SIG-M5 (cell line): Measurements from ENCODE around the gene PPHLN1.
"Not testable (repeated sequence)": the region's sequence is repeated elsewhere in the genome, so short reads cannot be mapped to it uniquely, and the experiment has no call there.

Source experiments
- DNase-seq: peaks from one replicate; lab custom pipeline; 2025; lab: John Stamatoyannopoulos, UW

PPHLN1 gene

DNA sequence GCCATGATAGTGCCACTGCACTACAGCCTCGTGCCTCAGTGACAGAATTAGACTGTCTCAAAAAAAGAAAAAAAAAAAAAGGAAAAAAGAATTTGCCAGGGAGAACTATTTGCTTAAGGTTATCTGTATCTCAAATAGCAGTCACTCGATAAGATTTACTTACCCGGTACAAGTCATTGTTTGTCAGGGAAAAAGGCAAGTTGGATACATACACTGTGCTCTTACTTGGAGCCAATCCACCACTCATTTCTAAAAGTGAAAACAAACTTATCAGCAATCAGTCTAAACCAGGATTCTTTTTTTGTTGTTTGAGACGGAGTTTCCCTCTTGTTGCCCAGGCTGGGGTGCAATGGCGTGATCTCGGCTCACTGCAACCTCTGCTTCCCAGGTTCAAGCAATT lies 2.1 kb upstream of the PPHLN1 start:
- DNase-seq, result no peak

DNA sequence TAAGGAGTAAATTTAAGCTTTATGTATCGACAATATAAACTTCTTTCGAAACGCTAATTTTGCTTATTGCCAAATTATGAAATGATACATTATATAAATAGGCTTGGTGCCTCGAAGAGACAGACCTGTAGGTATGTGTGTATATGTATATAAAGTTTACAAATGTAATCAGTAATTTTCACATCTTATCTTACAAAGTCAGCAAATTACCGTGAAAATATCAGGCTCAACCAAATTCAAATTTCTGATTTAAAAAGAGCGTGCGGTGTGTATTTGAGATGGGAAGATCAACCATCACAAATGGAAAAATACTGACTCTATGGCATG lies 678 bp upstream of the PPHLN1 start:
- no peak for DNase-seq

DNA sequence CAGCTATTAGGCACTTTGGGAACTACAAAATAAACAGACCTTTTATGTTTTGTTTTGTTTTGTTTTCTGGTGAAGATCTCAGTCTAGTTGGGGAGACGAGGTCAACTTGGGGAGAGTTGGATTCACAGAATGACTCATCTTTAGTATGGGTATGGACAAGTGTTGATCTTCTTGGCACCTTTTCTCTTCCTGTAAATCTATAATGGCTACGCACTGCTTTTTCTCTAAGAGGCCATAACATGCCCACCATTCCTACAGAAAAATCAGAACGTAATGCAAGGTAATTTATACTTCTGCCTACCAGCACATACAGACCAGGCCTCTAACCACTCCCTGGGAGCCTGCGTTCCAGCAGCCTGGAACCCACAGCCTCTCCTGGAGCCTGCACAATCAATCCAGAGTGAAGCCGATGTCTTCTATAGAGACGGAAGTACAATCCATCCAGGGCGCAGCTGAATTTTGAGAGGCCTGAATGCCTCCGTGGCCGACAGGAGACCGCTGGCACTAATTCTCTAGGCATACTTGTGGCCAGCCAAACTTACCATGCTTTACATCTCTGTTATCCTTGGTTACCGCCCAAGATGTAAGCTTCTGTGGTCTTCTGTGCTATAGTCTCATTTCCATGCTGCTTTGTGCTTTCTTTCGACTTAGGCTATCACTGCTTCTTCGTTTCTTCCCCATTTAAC lies 717 bp downstream of the PPHLN1 start:
- no peak for DNase-seq

DNA sequence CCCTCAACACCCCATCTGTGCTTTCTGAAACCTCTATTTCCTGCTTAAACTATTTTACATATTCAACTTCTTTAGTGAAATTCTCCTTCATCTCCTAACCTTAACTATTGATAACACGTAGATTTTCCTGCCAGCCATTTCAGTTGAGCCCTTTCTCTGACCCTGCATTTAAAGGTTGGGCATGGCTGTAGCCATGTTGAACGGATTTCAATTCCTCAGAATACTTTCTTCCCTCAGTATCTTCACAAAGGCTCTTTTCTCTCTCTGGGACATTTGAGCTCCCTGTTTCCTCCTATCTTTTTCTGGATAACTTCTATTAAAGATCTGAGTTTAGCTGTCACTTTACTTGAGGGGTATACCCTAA lies 1.2 kb downstream of the PPHLN1 start:
- no peak for DNase-seq

DNA sequence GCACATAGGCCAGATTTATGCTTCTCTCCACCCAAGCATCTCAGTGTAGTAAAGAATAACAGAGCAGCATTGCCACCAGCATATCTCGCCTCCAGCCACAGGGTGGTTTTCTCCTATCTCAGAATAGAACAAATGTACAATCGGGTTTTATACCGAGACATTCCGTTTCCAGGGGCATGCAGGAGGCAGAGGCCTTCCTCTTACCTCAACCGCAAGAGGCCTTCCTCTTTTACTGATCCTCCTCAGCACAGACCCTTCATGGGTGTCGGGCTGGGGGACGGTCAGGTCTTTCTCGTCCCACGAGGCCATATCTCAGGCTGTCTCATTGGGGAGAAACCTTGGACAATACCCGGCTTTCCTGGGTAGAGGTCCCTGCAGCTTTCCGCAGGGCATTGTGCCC lies 4.1 kb downstream of the PPHLN1 start:
- not testable (repeated sequence) for DNase-seq

DNA sequence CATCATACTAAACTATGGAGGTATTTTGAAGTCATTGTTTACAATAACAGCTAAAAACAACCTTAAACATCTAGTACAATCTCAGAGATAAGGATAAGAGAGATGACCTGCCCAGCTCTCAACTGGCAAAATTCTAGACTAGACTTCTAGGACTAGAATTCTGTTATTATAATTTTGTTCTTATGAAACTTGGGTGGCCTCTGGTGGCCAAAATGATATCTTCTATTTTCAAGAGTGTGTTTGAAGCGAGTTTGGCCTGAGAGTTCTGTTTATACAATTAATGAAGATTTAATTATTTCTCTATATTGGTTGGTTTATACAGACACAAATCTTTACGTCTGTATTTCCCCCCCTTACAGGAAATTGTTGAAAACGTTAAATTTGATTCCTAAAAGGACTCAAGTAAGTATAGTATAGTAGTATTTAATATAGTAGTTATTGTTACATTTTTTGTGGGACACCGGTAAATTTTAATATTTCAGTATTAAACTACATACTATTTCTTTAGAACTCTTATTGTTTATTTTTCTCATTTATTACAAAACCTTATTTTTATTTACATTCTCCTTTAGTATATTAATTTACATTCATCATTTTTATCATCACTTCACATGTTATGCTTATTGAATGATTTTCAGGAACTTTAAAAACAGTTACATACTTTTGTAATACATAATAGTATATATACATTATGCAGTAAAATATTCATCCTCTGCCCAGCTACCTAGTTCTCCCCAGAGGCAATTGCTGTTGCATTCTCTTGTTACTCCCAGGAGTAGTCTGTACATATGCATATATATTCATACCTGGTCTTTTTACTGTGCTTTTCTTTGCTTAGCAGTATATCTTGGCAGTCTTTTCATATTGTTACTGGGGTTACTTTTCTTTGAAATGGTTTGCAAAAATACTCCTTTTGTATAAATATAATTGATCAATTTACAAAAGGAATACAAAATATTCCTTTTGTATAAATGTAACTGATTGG lies 6.6 kb downstream of the PPHLN1 start:
- DNase-seq, result no peak

DNA sequence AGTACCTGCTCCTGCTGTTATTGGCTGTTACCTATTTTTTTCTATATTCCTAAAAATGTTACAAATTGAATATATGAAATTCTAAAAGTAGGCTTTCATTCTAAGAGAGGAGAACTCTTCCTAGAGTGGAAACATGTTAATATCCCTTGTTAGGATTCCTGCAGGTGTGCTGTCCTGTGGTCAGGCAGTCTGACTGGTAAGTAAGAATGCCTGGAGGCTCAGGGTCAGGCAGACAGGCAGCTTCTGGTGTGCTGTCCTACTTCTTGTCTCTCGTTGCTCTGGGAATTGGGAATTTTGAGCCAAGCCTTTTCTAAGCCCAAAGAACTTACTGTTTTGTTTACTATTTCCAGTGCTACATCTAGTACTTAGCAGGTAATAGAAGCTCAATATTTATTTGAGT lies 10.3 kb downstream of the PPHLN1 start:
- DNase-seq, result no peak

DNA sequence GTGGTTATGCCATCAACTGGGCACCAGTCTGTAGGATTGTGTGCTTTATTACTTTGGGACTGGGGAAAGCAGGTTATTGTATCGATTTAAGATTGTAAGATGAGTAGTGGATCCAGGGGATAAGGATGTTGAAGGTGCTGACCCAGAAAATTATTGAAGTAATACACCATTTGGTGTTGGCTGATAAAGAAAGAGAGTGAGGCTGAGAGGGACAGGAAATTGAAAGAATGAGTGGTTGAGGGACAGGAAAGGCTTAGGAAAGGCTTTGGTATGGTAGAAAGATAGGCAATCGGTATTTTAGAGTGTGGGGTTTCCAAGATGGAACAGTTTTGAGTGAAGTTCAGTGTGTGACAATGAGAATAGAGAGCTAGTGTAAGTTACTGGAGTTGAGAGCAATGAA lies 12.3 kb downstream of the PPHLN1 start:
- DNase-seq, result no peak

DNA sequence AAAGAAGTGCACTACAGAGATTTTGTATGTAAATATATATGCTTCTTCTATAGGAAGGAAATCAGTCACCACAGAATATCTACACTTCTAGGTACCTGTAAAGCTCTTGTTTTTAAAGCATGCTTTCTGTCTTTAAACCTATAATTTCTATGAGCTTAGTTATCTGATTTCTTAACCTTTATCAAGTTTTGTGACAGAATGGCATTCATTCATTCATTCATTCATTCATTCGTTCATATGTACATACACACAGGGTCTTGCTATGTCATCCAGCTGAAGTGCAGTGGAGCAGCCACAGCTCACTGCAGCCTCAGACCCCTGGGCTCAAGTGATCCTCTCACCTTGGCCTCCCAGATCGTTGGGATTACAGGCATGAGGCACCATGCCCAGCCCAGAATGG lies 16.1 kb downstream of the PPHLN1 start:
- no peak for DNase-seq

DNA sequence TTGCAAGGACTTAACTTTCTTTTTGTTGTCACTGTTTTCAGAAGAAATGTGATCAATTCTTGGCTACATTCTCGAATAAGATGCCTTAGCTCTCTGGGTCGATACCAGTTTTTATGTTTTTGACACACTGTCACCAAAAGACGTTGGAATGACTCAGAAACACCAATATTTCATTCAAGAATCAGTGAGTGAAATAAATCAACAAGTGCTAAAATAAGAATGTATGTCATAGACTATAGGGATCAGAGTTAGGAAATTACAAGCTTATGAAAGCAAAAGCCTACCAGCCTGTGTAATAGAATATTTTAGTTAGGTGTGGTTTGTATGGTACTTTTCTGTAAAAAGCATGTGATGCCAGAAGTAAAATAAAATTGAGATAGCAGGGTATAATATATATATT lies 17.8 kb downstream of the PPHLN1 start:
- DNase-seq, result no peak

DNA sequence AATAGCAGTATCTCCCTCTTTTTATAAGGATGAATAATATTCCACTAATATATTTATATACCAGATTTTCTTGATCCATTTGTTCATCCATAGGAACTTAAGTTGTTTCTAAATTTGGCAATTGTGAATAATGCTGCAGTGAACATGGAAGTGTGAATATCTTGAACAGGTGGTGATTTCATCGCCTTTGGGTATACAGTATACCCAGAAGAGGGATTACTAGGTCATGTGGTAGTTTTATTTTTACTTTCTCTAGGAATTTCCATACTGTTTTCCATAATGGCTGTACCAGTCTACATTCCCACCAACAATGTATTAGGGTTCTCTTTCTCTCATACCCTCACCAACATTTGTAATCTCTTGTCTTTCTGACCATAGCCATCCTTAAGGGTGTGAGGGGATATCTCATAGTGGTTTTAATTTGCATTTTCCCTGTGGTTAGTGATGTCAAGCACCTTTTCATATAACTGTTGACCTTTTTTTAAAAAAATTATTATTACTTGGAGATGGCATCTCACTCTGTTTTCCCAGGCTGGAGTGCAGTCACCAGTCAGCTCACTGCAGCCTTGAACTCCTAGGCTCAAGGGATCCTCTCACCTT lies 20.5 kb downstream of the PPHLN1 start:
- DNase-seq, result no peak

DNA sequence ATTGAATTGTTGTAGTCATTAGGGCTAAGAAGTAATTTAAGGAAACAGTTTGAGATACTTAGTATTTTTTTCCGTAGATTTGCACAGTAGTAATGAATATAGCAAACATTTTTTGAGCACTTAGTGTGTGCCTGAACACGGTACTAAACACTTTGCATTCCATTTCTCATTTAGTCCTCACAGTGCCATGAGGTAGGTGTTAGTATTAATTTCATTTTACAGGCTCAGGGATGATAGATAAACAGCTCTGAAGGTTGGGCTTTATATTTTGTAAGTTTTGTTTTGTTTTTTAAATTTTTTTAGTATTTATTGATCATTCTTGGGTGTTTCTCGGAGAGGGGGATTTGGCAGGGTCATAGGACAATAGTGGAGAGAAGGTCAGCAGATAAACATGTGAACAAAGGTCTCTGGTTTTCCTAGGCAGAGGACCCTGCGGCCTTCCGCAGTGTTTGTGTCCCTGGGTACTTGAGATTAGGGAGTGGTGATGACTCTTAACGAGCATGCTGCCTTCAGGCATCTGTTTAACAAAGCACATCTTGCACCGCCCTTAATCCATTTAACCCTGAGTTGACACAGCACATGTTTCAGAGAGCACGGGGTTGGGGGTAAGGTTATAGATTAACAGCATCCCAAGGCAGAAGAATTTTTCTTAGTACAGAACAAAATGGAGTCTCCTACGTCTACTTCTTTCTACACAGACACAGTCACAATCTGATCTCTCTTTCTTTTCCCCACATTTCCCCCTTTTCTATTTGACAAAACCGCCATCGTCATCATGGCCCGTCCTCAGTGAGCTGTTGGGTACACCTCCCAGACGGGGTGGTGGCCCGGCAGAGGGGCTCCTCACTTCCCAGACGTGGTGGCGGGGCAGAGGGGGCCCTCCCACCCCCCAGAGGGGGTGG lies 23.4 kb downstream of the PPHLN1 start:
- DNase-seq, result not testable (repeated sequence)

DNA sequence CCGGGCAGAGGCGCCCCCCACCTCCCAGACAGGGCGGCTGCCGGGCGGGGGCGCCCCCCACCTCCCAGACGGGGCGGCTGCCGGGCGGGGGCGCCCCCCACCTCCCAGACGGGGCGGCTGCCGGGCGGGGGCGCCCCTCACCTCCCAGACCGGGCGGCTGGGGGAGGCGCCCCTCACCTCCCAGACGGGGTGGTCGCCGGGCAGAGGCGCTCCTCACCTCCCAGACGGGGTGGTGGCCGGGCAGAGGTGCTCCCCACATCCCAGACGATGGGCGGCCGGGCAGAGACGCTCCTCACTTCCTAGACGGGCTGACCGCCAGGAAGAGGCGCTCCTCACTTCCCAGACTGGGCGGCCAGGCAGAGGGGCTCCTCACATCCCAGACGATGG lies 24.0 kb downstream of the PPHLN1 start:
- not testable (repeated sequence) for DNase-seq

DNA sequence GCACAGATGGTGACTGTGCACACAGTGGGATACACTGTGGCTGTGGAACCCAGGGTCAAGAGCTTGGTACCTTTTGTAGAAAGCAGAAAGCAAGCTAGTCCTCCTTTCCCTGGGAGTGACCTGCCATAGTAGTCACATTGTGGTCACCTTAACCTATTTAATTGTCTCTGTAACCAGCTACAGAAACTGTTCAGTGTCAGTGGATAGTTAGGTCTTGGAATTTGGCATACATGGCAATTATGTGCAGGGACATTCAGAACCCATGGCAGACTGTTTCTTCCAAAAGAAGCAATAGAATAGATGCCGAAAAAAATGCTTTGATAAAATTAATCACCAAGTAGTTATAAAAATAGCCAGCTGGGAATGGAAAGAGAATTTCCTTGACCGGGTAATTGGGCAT lies 30.4 kb downstream of the PPHLN1 start:
- DNase-seq, result no peak

DNA sequence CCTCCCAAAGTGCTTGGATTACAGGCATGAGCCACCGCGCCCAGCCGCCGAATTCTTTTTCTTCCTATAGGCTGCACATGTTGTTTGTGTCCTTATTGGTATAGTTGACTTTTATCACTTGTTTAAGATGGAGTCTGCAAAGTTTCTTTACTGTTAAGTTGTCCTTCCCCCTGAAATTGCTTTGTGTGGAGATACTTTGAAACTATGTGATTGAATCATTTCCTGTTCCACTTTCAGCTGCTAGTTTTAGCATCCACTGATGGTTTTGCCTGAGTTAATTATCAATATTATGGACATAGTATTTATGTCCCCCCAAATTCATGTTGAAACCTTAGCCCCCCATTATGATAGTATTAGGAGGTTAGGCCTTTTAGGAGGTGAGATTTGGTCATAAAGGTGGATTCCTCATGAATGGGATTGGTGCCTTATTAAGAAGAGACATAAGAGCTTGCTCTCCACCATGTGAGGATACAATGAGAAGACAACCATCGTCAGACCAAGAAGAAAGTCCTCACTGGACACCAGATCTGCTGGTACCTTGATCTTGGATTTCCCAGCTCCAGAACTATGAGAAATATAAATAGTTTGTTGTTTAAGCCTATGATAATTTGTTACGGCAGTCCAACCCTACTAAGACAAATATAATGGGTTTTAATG lies 34.9 kb downstream of the PPHLN1 start:
- DNase-seq, result no peak

DNA sequence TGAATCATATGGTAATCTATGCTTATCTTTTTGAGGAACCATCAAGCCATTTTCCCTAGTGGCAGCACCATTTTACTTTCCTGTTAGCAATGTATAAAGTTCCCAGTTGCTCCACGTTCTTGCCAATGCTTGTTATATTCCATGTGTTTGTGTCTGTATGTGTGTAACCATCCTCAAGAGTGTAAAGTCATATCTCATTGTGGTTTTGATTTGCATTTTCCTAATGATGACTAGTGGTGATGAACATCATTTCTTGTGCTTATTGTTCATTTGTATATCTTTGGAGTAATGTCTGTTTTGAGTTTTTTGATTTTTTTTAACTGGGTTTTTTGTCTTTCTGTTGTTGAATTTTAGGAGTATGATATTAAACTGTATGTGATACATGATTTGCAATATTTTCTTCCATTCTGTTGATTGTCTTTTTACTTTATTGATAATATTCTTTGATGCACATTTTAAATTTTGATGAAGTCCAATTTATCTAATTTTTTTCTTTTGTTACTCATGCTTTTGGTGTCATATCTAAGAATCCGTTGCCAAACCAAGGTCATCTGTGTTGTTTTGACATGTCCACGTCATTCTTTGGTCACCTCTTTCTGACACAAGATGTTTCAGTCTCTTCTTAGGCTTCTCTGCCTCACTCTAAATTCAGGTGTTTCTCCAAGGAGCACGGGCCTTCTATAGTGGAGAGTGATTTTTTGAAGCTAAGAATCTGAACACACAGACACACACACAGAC lies 36.1 kb downstream of the PPHLN1 start:
- DNase-seq, result no peak

DNA sequence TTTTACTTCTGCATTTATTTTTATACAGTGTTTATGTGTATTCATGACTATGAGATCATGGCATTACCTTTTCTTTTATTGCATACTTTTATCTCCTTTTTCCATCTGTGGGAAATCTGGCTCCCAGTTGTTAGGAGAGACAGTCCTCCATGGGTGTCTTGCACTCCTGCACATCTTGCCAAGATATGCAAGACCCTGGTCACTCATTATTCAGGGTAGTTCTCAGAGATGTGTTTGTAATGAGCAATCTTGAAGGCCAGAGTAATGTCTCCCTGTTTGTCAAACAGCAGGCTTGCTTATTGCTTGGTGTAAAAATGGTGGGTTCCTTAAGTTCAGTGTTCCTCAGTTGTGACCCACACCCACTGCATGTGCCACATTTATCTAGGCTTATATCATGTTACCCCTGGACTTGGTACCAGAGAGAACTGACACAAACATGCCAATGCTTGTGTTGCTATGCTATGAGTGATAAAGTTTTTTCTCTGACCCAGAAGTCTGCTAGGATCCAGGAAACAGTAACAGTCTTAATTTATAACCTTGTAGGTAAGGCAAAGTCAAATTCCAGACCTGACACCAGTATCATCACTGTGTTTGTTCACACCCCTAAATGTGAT lies 36.8 kb downstream of the PPHLN1 start:
- no peak for DNase-seq

DNA sequence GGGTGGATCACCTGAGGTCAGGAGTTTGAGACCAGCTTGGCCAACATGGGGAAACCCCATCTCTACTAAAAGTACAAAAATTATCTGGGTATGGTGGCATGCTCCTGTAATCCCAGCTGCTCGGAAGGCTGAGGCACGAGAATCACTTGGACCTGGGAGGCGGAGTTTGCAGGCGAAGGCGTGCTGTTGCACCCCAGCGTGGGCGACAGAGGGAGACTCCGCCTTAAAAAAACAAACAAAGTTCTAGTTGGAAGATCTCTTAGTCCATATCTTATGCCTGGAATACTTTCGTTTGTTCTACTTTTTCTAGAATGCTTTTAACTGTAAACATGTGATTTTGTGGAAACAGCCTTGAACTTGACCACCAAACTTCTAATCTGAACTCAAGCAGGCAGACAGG lies 38.7 kb downstream of the PPHLN1 start:
- DNase-seq, result no peak

DNA sequence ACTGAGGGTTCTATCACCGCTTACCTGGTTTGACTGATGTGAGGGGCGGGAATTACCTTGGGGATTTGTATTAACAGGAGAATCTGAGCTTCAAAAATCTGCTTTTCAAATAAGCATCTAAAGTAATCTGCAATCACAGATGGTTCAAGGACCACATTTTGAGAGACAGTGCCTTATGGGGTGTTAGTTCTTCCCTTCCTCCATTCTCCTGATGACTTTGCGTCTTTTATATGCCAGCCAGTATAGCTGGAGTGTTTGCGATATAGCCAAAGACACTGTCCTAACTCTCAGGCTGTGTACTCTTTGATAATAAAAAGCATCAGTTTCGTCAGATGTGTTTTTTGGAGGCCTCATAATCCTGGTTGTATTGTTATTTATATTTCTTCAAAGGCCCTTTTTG lies 39.5 kb downstream of the PPHLN1 start:
- DNase-seq, result no peak

DNA sequence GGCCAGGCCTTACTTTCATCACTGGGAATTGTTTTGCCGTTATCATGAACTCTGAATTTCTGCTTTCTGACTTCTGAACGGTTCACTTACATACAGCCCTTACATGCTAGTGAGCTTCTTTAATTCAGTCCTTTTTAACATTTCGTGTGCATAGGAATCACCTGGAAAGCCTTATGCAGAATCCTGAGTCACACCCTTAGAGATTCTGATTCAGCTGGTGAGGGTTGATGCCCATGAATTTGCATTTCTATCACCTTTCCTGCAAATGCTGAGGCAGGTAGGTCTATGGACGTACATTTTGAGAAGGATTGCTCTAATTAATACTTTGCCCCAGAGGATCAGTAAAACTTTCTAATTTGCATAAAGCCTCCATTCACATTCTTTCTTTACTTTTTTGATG lies 44.0 kb downstream of the PPHLN1 start:
- no peak for DNase-seq
